AG04450 (cell line): Measurements from ENCODE around the gene CTPS2. TPM values are rescaled to one million over a fixed set of nuclear protein-coding genes. Genes with fewer than 3 reads are reported as not detected.
A peak's percentile ranks its signal among the peaks of the same experiment; 100 is the strongest.

Experiments used
- CTCF ChIA-PET: fragments of 300-600, 350-600 bp; formaldehyde crosslinking; extraction: SDS; loops from one replicate; lab custom pipeline; 2022; ENCODE audit warnings: antibody characterized with exemption, inconsistent platforms; lab: Charles Lee
- POLR2A ChIA-PET: fragments of 350-600 bp; formaldehyde crosslinking; extraction: SDS; loops from one replicate; lab custom pipeline; 2021; ENCODE audit warnings: antibody characterized with exemption, inconsistent platforms; lab: Yijun Ruan, JAX
- DNase-seq: peaks from one replicate; pipeline ENCODE4 v3.0.0-alpha.2; 2011; ENCODE audit warnings: low read depth, low spot score
- H3K27ac ChIP-seq: one replicate; pipeline ENCODE4 v1.5.1; 2012; ENCODE audit warnings: low read depth, low read length, control low read depth
- H3K27me3 ChIP-seq: one replicate; pipeline ENCODE4 v1.6.0; 2012; ENCODE audit warnings: low read length; ENCODE audit not compliant: control insufficient read depth, insufficient read depth
- H3K4me3 ChIP-seq: 2 replicates; pipeline ENCODE4 v1.5.1; 2011; ENCODE audit warnings: mild to moderate bottlenecking, low read depth, low read length, control low read depth
- H3K9me3 ChIP-seq: 2 replicates; pipeline ENCODE4 v1.5.1; 2012; ENCODE audit warnings: low read length; ENCODE audit not compliant: control insufficient read depth, insufficient read depth
- polyA plus RNA-seq: library from polyadenylated mRNA; depleted of rRNA; stranded (reverse); fragments of >200 nt; gene quantifications from 2 replicates; pipeline ENCODE4 v1.2.3, GENCODE V29; 2011
- TF ChIP-seq, protein P1 (sequence below): IDR thresholded peaks from 2 replicates; pipeline ENCODE4 v1.5.1; 2011; ENCODE audit warnings: low read depth, low read length, control low read depth, inconsistent platforms

Gene CTPS2
- polyA plus RNA-seq, 1 experiment, result 11.7 TPM

DNA sequence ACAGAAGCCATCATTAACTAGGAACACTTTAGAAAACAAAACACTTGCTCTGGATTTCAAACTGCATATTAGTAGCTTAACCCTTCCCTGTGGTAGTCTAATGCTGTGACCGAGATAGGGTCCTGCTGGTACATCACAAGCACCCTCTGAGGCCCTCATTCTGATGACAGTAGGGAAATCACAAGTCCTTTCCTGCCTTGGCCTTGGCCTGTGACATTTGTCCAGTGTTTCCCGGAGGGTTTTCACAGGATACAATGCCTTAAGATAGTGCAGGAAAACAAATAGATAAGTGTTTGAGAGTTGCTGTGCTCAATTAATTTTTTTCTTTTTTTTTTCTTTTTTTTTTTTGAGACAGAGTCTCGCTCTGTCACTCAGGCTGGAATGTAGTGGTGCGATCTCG, 36.0 kb upstream of the CTPS2 start:
- Histone ChIP-seq H3K4me3 (no peak overlapping the region), H3K27me3 (no peaks in the 10 kb centered on the region), H3K9me3 (no peaks in the 10 kb centered on the region), H3K27ac (no peak overlapping the region)
- TF ChIP-seq, protein P1, sequence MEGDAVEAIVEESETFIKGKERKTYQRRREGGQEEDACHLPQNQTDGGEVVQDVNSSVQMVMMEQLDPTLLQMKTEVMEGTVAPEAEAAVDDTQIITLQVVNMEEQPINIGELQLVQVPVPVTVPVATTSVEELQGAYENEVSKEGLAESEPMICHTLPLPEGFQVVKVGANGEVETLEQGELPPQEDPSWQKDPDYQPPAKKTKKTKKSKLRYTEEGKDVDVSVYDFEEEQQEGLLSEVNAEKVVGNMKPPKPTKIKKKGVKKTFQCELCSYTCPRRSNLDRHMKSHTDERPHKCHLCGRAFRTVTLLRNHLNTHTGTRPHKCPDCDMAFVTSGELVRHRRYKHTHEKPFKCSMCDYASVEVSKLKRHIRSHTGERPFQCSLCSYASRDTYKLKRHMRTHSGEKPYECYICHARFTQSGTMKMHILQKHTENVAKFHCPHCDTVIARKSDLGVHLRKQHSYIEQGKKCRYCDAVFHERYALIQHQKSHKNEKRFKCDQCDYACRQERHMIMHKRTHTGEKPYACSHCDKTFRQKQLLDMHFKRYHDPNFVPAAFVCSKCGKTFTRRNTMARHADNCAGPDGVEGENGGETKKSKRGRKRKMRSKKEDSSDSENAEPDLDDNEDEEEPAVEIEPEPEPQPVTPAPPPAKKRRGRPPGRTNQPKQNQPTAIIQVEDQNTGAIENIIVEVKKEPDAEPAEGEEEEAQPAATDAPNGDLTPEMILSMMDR, result no peak
- POLR2A ChIA-PET, result no interaction called here
- no peak for DNase-seq
- CTCF ChIA-PET, result no interaction called here

DNA sequence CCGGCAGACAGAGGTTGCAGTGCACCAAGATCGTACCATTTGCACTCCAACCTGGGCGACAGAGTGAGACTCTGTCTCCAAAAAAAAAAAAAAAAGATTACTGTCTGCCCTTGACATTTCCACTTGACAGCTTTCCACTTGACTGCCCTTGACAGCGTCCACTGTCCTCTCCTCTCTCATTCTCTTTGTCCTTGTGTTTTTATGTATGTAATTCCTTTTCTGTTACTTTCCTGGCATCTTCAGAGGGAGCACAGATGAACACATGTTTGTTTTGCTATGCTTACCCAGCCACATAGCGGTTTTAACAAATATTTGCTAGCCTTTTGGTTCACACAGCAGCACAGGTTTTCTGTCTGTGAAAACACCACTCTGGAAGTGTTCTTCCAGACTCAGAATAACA, 33.2 kb upstream of the CTPS2 start:
- CTCF ChIA-PET, result no interaction called here
- H3K27me3 ChIP-seq, result no peaks in the 10 kb centered on the region
- no peak for DNase-seq
- H3K9me3 ChIP-seq, result no peaks in the 10 kb centered on the region
- no peak overlapping the region for H3K4me3 ChIP-seq
- H3K27ac ChIP-seq, result no peak overlapping the region
- TF ChIP-seq, protein P1, result no peak
- POLR2A ChIA-PET, result no interaction called here

DNA sequence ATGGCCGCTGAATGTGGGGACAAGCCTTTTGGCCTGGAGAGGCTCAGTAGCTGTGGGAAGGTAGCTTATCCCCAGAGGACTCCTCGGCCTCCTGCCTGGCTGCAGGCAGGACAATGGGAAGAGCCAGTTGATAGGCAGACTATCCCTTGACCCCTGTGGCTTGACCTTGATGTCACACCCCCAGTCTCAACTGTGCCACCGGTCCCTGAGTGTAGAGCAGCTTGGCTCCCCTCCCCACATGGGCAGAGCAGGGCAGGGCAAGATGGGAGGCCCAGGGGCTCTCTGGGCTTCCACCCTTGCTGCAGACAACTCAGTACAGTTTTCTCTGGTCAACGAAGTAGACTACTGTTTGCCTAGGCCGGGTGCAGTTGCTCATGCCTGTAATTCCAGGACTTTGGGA, 32.6 kb upstream of the CTPS2 start:
- Histone ChIP-seq H3K27ac (no peak overlapping the region), H3K4me3 (no peak overlapping the region), H3K27me3 (no peaks in the 10 kb centered on the region), H3K9me3 (no peaks in the 10 kb centered on the region)
- CTCF ChIA-PET, result no interaction called here
- TF ChIP-seq, protein P1, result no peak
- POLR2A ChIA-PET, result no interaction called here
- no peak for DNase-seq

- Histone ChIP-seq H3K27ac (peak overlapping the region; percentile 73), H3K9me3 (no peaks in the 10 kb centered on the region), H3K27me3 (no peaks in the 10 kb centered on the region), H3K4me3 (no peak overlapping the region)
- TF ChIP-seq, protein P1, result peak; percentile 49
- POLR2A ChIA-PET, result interaction anchor here (1.6 kb wide), 1 partner anchor 24 kb away, joined by 8 read pairs; the partner anchor contains the start of gene SYAP1
- DNase-seq, result peak; percentile 49
- CTCF ChIA-PET, result interaction anchor here (0.9 kb wide), 1 partner anchor 24 kb away, joined by 3 read pairs; no protein-coding TSS in a partner anchor
Observed at GRCh38 chrX:16743604-16744325, 31.3 kb upstream of the CTPS2 start.

DNA sequence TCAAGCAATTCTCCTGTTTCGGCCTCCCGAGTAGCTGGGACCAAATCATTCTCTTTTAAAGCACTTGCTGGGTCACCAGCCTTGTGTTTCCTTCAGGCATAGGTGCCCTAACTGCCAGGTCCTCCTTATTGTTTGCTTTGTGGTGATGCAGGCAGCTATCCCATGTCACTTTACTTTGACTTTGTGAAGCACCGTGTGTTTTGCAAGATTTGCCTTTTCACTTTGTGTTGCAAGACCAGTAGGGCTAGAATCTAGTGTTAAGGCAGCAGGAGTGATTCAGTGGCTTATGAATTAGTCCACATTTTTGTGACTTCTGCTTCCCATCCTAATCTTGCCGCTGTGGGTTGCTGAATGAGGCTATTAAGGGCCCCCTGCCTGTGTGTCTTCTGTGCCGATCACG, 27.1 kb upstream of the CTPS2 start:
- no peaks in the 10 kb centered on the region for H3K9me3 ChIP-seq
- no peak overlapping the region for H3K27ac ChIP-seq
- ChIA-PET POLR2A (no interaction called here), CTCF (no interaction called here)
- no peak for DNase-seq
- no peak overlapping the region for H3K4me3 ChIP-seq
- TF ChIP-seq, protein P1, result no peak
- no peaks in the 10 kb centered on the region for H3K27me3 ChIP-seq
